ENCODE results near the gene MFAP4.

The MFAP4 gene

GRCh38 chr17:19346351-19347255 lies 40.4 kb downstream of the MFAP4 start:
- no peak for DNase-seq

- DNase-seq, result no peak
Observed at GRCh38 chr17:19345486-19346350, 41.3 kb downstream of the MFAP4 start.

DNA sequence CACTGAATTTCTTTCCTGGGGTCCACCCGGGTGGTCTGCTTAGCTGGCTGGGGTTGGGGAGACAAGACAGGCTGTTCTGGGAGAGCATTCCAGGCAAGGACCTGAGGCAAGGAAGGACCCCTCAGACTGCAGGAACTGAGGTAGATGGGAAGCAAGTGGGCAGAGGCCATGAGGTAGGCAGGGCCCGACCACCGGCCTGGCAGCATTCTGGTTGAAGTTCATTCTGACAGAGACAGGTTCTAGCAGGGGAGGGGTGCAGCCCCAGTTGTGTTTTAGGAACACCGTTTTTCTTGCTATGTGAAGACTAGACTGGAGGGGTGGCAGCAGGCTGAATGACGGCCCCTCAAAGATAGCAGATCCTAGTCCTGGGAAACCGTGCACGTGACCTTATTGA lies 41.9 kb downstream of the MFAP4 start:
- DNase-seq, result no peak

DNA sequence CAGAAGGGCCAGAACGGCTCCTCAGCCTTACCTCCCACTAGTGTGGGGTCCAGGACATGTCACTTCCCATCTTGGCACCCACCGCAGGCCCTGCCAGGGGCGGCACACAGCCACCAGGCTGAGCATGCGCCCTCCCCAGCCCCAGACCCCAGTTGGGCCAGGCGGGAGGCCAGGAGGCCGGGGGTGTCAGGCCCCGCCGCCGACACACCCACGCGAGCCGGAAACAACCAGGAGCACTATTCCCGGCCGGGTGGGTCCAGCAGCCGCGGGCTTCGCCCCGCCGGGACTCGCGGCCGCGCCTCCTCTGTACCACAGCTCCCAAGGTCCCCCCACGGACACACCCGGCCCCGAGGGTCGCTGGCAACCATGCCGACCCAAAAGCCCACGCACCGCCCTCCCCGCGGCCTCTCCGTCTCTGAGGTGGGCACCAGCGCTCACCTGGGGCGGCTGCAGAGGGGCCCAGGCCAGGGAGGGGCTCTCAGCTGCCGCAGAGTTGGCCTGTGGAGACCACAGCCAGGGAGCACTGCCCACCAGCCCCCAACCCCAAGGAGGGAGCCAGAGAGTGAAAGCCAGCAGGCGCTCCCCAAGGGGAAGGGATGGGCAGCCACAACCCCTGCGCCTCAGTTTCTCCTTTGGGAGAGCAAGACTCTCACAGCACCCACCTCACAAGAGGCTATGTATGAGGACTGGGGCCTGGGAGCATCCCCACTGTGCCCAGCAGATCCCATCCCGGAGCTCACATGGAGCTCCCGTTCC lies 42.5 kb downstream of the MFAP4 start:
- DNase-seq, result no peak

- DNase-seq, result no peak
Observed at GRCh38 chr17:19343671-19344151, 43.3 kb downstream of the MFAP4 start.

DNA sequence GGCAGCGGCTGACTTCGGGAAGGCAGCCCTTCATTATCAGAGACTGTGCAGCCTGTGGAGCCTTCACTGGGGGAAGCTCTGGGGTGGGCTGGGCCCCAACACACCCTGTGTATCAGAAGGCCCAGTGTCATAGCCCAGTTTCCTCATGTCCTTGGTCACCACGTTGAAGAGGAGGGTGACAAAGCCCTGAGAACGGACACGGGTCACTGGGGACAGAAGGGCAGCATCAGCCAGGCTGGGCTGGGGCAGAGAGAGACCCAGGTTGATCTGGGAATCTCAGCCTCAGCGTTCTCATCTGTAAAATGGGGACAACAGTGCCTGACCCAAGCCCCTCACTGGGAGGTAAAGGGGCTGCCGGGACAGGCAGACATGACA lies 43.7 kb downstream of the MFAP4 start:
- DNase-seq, result no peak

- DNase-seq, result no peak
Observed at GRCh38 chr17:19342611-19343255, 44.3 kb downstream of the MFAP4 start.

DNA sequence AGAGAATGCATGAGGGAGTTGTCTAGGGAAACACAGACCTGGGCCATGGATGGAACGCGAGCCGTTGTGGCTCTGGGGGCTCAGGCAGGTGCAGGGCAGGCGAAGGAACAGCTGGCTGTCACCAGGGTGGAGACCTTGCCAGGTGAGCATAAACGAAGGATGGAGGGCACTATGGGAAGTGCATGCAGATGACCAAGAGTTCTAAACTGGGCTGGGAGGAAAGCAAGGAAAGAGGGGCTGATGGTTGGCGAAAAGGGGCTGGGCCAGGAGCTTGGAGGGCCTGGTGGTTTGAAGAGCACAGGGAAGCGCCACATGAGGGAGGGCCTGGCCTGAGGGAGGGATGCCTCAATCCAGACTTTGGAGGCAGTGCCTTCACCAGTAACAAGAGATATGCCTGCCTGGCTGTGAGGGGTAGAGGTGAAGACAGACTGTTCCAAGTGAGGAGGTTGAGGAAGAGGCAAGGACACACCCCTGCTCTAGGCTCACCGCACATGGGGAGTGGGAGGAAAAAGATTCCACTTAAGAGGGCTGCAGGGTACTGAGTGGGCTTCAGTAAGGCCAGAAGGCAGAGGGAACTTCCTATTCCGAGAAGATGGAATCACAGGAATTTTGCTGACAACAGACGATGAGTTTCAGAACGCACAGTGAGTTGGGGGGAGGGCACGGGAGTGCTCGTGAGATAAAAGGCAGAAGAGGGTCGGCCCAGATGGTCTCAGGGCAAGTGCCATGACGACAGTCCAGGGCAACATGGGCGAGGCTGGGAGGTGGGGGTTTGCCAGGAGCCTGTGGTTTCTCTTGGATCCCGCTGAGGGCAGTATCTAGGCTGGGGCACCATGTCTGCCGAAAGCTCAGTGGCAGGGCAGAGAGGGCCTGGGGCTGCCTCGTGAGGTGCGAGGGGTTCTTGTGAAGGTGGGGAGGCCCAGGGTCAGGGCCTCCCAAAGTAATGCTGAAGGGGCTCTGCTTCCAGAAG lies 45.1 kb downstream of the MFAP4 start:
- no peak for DNase-seq

- no peak for DNase-seq
Observed at GRCh38 chr17:19341211-19341631, 45.8 kb downstream of the MFAP4 start.

DNA sequence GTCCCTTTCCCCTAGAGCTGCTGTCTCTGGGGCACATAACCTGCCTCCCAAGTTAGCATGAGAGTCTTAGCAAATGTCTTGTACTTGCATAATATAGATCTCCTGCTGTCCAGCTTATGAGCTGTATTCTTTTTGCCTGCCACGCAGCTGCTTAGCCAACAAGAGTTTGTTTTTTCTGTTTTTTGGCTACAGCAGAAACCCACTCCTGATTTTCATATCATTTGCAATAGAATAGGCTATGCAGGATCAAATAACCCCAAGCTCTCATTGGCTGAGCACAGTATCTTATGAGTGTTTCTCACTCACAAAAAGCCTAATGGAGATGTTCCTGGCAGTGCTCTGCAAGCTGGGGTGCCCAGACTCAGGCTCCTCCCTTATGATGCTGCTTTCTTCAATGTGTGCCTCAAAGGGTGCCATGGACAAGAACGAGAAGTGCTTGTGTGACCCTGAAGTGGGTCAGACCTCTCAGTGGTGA lies 47.6 kb downstream of the MFAP4 start:
- DNase-seq, result no peak

DNA sequence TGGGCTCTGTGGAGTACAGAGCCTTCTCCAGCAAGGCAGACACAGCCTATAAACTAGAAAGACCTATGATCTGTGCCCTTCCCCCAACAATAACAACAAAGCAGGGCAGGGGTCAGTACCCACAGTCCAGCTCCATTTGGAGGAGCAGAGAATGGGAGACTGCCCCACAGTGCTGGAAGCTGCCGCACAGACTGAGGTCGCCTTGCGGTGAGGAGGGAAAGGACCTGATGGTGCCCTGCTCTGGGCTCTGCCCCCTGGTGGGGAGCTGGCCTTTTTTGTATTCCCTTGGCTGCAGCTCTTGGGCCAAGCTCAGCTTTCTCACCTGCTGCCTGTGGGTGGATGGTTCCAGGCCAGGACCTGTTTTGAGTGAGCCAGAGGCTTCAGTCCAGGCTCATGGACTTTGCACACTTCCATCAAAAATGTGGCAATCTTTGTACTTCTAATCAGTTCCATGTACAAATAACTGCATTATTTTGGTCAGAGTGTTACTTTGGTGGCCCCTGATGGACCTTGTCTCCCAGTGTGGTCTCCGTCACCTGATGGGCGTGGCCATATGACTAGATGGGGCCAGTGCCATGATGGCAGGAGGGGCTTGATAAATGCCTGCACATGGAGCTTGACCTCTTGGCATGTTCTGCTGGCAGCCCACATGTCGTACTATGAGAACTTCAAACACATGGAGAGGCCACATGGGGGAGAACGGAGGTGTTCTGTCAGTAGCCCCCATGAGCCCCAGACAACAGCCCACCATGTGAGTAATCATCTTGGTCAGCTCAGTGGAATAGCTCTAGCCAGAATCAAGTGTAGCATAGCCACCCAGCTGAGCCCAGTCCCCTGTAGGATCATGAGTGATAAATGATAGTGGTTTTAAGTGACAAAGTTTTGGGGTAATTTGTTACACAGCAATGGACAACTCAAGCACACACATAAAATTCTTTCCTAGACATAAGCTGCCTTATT lies 48.7 kb downstream of the MFAP4 start:
- peak; percentile 60 for DNase-seq

DNA sequence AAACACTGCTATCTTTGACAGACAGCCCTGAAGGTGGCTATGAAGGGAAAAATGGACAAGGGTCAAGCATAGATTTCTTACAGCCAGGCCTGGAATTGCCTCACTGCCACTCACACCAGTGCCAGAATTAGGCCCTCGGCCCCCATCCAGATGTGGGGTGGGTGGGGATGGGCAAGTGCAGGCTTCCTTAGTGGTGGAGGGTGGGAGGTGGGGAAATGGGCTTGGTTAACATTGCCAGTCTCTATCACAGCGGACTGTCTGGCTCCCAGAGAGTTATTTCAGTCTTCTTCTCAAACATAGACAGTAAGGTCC lies 49.3 kb downstream of the MFAP4 start:
- no peak for DNase-seq

DNA sequence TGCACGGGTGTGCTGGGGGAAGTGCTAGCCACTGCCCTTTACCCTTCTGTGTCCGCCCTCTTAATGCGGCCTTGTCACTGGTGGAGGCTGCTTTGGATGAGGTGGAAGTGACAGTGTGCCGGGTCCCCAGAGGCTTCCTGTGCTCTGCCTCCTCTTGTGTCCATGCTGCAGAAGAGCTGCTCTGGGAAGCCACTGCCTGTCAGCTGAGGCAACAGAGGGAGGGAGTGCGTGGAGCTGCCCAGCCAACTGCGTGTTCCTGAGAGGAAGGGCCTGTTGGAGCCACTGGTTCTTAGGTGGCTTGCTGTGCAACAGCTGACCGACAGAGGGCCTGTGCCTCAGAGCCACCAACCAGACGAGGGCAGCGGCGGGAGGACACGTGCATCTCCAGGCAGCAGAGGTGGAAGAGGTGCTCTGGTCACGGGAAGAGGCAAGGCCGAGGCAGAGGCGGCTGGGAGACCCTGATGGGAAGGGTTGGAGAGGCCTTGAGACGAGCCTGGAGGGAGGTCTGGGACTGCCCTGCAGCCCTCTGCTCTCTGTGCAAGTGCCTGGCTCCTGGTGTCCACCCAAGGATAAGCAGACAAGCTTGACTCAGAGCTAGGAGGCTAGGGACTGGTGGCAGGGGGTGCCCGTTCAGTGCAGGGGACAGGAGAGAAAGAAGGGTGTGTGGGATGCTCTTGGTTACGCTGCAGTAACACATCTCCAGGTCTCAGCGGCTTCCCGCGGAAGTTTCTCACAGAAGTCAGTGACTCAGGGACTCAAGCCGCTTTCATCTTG lies 49.9 kb downstream of the MFAP4 start:
- no peak for DNase-seq

- DNase-seq, result no peak
Observed at GRCh38 chr17:19335951-19336631, 50.9 kb downstream of the MFAP4 start.

DNA sequence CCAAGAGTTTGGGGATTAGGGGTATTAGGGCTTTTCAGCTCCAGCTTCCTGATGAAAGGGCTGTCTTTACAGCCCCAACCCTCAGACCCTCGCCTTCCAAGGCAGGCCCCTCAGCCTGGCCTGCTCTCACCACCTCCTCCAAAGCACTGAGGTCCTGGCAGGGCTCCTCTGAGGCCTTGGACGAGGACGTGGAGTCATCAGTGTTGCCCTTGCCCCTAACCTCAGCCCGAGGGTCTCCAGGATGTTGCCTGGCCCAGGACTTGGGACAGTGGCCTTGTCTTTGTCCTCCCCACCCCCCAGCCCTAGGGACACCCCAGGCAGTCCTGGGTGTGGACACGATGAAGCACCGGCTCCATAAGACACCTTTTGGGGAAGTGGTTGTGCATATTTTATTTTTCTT lies 52.7 kb downstream of the MFAP4 start:
- DNase-seq, result no peak

GRCh38 chr17:19333736-19334290 lies 53.2 kb downstream of the MFAP4 start:
- no peak for DNase-seq
